ENCODE data around the gene PTRH1. TPM values are rescaled to one million over a fixed set of nuclear protein-coding genes. Genes with fewer than 3 reads are reported as not detected.

PTRH1 gene
- total RNA-seq, result 1 to 10 TPM; 7.8 to 9.5 (median 8.6) TPM
- 10 to 100 TPM; 17.0 to 28.7 TPM for polyA plus RNA-seq
- total RNA-seq, result 5.9 reads per million, percentile 27 among the genes with 10 or more reads in this experiment

GRCh38 chr9:127715470-127716337 is at the start of gene PTRH1, which contains the start of gene TTC16:
Gene PTRH1 (minus strand): TSS chr9:127715663. CDS start chr9:127715639, 24 bp downstream.
Gene TTC16 (plus strand): TSS chr9:127716079. CDS start chr9:127716146, 67 bp downstream.
- ChIA-PET CTCF (interaction anchor here (2.2 kb wide), 1 partner anchor 19 kb away, joined by 11 read pairs; the partner anchor contains the start of gene TOR2A), POLR2A (interaction anchor here (0.8 to 1.9 kb wide), 11 partner anchors 11 to 208 kb away, joined by 3 to 10 read pairs (median 4); partner anchors contain the start of genes CDK9, ST6GALNAC4 and TOR2A)
- Mint-ChIP-seq H3K27ac (peak within 1 kb of the TSS; percentile 86 to 99 (median 97)), H3K4me1 (peaks cover 29 to 47% (median 30%) of the 10 kb centered on the region in 7 donors), H3K4me3 (peak within 1 kb of the TSS; percentile 93 to 100 (median 98)), H3K9me3 (no peaks in the 10 kb centered on the region), H3K27me3 (no peaks in the 10 kb centered on the region), H3K36me3 (no peaks in the 10 kb centered on the region)
- DNase-seq (peak; percentile 91 to 98 (median 96)), ATAC-seq (peak; percentile 96)
- Histone ChIP-seq H3K9me3 (ENCODE audit: control insufficient read depth in 2 of 3, low read length in 3 of 3) (no peaks in the 10 kb centered on the region), H3K4me3 (ENCODE audit: low read length) (peak within 1 kb of the TSS; percentile 85), H3K27me3 (ENCODE audit: control insufficient read depth in 2 of 2, insufficient read depth in 2 of 2, low read length in 2 of 2) (no peaks in the 10 kb centered on the region), H3K27ac (ENCODE audit: low read depth, low read length) (peak within 1 kb of the TSS; percentile 89), H3K36me3 (ENCODE audit: control insufficient read depth in 2 of 3, insufficient read depth in 3 of 3, low read length in 3 of 3) (peaks cover 0 to 5% (median 0%) of the 10 kb centered on the region in 3 experiments), H3K4me1 (ENCODE audit: control insufficient read depth in 2 of 2, insufficient read depth in 2 of 2, low read length in 2 of 2) (peaks cover 31 to 32% of the 10 kb centered on the region in 2 donors)
- intact Hi-C loops (cut with micrococcal nuclease), result loop anchor here (1.0 to 5.0 kb wide), 12 partner anchors 16 to 413 kb away; partner anchors contain the start of genes LRSAM1 (in 2 of the 2), RPL12 (in 2 of the 2), STXBP1 (in 2 of the 2) and TOR2A (in 2 of the 2)

- H3K4me1 ChIP-seq (ENCODE audit: control insufficient read depth in 2 of 2, insufficient read depth in 2 of 2, low read length in 2 of 2), result peaks cover 24 to 28% of the 10 kb centered on the region in 2 donors
- H3K27ac ChIP-seq (ENCODE audit: low read depth, low read length), result peak overlapping the region; percentile 46
- Mint-ChIP-seq H3K27ac (peak overlapping the region in 6 of 9 donors; percentile 71 to 84 (median 78)), H3K27me3 (no peaks in the 10 kb centered on the region), H3K4me1 (peaks cover 51 to 67% (median 64%) of the 10 kb centered on the region in 7 donors), H3K4me3 (peak overlapping the region in 2 of 10 donors; percentile 36 to 45), H3K36me3 (peaks cover 0 to 43% (median 15%) of the 10 kb centered on the region in 5 donors), H3K9me3 (peaks cover 0 to 1% (median 0%) of the 10 kb centered on the region in 11 donors)
- no peak overlapping the region for H3K4me3 ChIP-seq (ENCODE audit: low read length)
- intact Hi-C loops (cut with micrococcal nuclease), result no loop called here
- ChIA-PET POLR2A (interaction anchor here (1.0 to 11.2 kb wide), 3 partner anchors 8 to 20 kb away, joined by 3 to 99 read pairs (median 6); partner anchors contain the start of genes CDK9 and SH2D3C), CTCF (interaction anchor here (0.8 to 1.3 kb wide), 4 partner anchors 16 to 157 kb away, joined by 3 read pairs; no protein-coding TSS in a partner anchor)
- ATAC-seq, result peak; percentile 72
- no peaks in the 10 kb centered on the region for H3K27me3 ChIP-seq (ENCODE audit: control insufficient read depth in 2 of 2, insufficient read depth in 2 of 2, low read length in 2 of 2)
- no peaks in the 10 kb centered on the region for H3K9me3 ChIP-seq (ENCODE audit: control insufficient read depth in 2 of 3, low read length in 3 of 3)
- DNase-seq, result peak in 1 of 9 donors; percentile 48
- H3K36me3 ChIP-seq (ENCODE audit: control insufficient read depth in 2 of 3, insufficient read depth in 3 of 3, low read length in 3 of 3), result peaks cover 5 to 61% (median 12%) of the 10 kb centered on the region in 3 experiments
These were observed 48.5 kb upstream of the PTRH1 start for GRCh38 chr9:127763918-127764384.

- H3K4me3 ChIP-seq (ENCODE audit: low read length), result no peak overlapping the region
- peaks cover 8 to 64% (median 9%) of the 10 kb centered on the region in 3 experiments for H3K36me3 ChIP-seq (ENCODE audit: control insufficient read depth in 2 of 3, insufficient read depth in 3 of 3, low read length in 3 of 3)
These were observed 46.7 kb upstream of the PTRH1 start for GRCh38 chr9:127762111-127762676.

GRCh38 chr9:127761491-127761956 is 46.1 kb upstream of the PTRH1 start:
- ChIA-PET POLR2A (interaction anchor here (0.6 to 0.7 kb wide), 3 partner anchors 16 to 24 kb away, joined by 3 to 4 read pairs (median 3); partner anchors contain the start of gene CDK9), CTCF (interaction anchor here (1.2 kb wide), 1 partner anchor 23 kb away, joined by 4 read pairs; no protein-coding TSS in a partner anchor)
- no peak overlapping the region for H3K4me3 Mint-ChIP-seq
- peak overlapping the region in 2 of 9 donors; percentile 18 to 28 for H3K27ac Mint-ChIP-seq
- no peak overlapping the region for H3K27ac ChIP-seq (ENCODE audit: low read depth, low read length)
- H3K36me3 Mint-ChIP-seq, result peaks cover 0 to 35% (median 15%) of the 10 kb centered on the region in 5 donors
- intact Hi-C loops (cut with micrococcal nuclease), result no loop called here
- H3K4me3 ChIP-seq (ENCODE audit: low read length), result no peak overlapping the region
- H3K4me1 Mint-ChIP-seq, result peaks cover 35 to 49% (median 42%) of the 10 kb centered on the region in 7 donors
- H3K9me3 ChIP-seq (ENCODE audit: control insufficient read depth in 2 of 3, low read length in 3 of 3), result no peaks in the 10 kb centered on the region
- no peaks in the 10 kb centered on the region for H3K27me3 Mint-ChIP-seq
- no peaks in the 10 kb centered on the region for H3K27me3 ChIP-seq (ENCODE audit: control insufficient read depth in 2 of 2, insufficient read depth in 2 of 2, low read length in 2 of 2)
- peaks cover 0 to 6% of the 10 kb centered on the region in 2 donors for H3K4me1 ChIP-seq (ENCODE audit: control insufficient read depth in 2 of 2, insufficient read depth in 2 of 2, low read length in 2 of 2)
- ATAC-seq (no peak), DNase-seq (no peak)
- H3K36me3 ChIP-seq (ENCODE audit: control insufficient read depth in 2 of 3, insufficient read depth in 3 of 3, low read length in 3 of 3), result peaks cover 8 to 64% (median 9%) of the 10 kb centered on the region in 3 experiments
- H3K9me3 Mint-ChIP-seq, result peaks cover 0 to 1% (median 0%) of the 10 kb centered on the region in 11 donors

More at GRCh38 chr9:127762111-127762676, 46.7 kb upstream of the PTRH1 start:
- H3K27ac ChIP-seq (ENCODE audit: low read depth, low read length), result no peak overlapping the region
- intact Hi-C loops (cut with micrococcal nuclease), result no loop called here
- H3K9me3 ChIP-seq (ENCODE audit: control insufficient read depth in 2 of 3, low read length in 3 of 3), result no peaks in the 10 kb centered on the region
- no peaks in the 10 kb centered on the region for H3K27me3 ChIP-seq (ENCODE audit: control insufficient read depth in 2 of 2, insufficient read depth in 2 of 2, low read length in 2 of 2)
- ATAC-seq (peak; percentile 45), DNase-seq (no peak)
- Mint-ChIP-seq H3K4me3 (no peak overlapping the region), H3K4me1 (peaks cover 39 to 55% (median 49%) of the 10 kb centered on the region in 7 donors), H3K27me3 (no peaks in the 10 kb centered on the region), H3K9me3 (peaks cover 0 to 1% (median 0%) of the 10 kb centered on the region in 11 donors), H3K36me3 (peaks cover 0 to 38% (median 15%) of the 10 kb centered on the region in 5 donors), H3K27ac (peak overlapping the region in 7 of 9 donors; percentile 54 to 78 (median 71))
- ChIA-PET CTCF (interaction anchor here (1.0 to 1.3 kb wide), 2 partner anchors 18 to 23 kb away, joined by 3 read pairs; no protein-coding TSS in a partner anchor), POLR2A (interaction anchor here (0.6 kb wide), 1 partner anchor 22 kb away, joined by 3 read pairs; no protein-coding TSS in a partner anchor)
- H3K4me1 ChIP-seq (ENCODE audit: control insufficient read depth in 2 of 2, insufficient read depth in 2 of 2, low read length in 2 of 2), result peaks cover 6 to 10% of the 10 kb centered on the region in 2 donors

- Histone ChIP-seq H3K27ac (ENCODE audit: low read depth, low read length) (no peak overlapping the region), H3K4me3 (ENCODE audit: low read length) (no peak overlapping the region), H3K36me3 (ENCODE audit: control insufficient read depth in 2 of 3, insufficient read depth in 3 of 3, low read length in 3 of 3) (peaks cover 5 to 60% (median 9%) of the 10 kb centered on the region in 3 experiments), H3K9me3 (ENCODE audit: control insufficient read depth in 2 of 3, low read length in 3 of 3) (no peaks in the 10 kb centered on the region), H3K4me1 (ENCODE audit: control insufficient read depth in 2 of 2, insufficient read depth in 2 of 2, low read length in 2 of 2) (peaks cover 0 to 3% of the 10 kb centered on the region in 2 donors), H3K27me3 (ENCODE audit: control insufficient read depth in 2 of 2, insufficient read depth in 2 of 2, low read length in 2 of 2) (no peaks in the 10 kb centered on the region)
- H3K36me3 Mint-ChIP-seq, result peaks cover 0 to 31% (median 11%) of the 10 kb centered on the region in 5 donors
- peaks cover 31 to 44% (median 38%) of the 10 kb centered on the region in 7 donors for H3K4me1 Mint-ChIP-seq
- intact Hi-C loops (cut with micrococcal nuclease), result no loop called here
- DNase-seq (no peak), ATAC-seq (no peak)
- H3K27me3 Mint-ChIP-seq, result no peaks in the 10 kb centered on the region
- H3K4me3 Mint-ChIP-seq, result no peak overlapping the region
- POLR2A ChIA-PET, result interaction anchor here (0.7 kb wide), 2 partner anchors 16 to 25 kb away, joined by 3 to 4 read pairs; partner anchors contain the start of gene CDK9
- CTCF ChIA-PET, result interaction anchor here (1.2 kb wide), 1 partner anchor 24 kb away, joined by 4 read pairs; no protein-coding TSS in a partner anchor
- no peaks in the 10 kb centered on the region for H3K9me3 Mint-ChIP-seq
- peak overlapping the region in 2 of 9 donors; percentile 5 to 18 for H3K27ac Mint-ChIP-seq
These were observed 45.6 kb upstream of the PTRH1 start for GRCh38 chr9:127761061-127761460.
